ENCODE data around the gene GTPBP3. TPM values are rescaled to one million over a fixed set of nuclear protein-coding genes. Genes with fewer than 3 reads are reported as not detected.

Gene GTPBP3
- total and polyA plus RNA-seq, 2 of the 13 experiments (the other 11 are each of a cell fraction or from before 2014, with no cell fraction given): 17.5 to 30.0 TPM

DNA sequence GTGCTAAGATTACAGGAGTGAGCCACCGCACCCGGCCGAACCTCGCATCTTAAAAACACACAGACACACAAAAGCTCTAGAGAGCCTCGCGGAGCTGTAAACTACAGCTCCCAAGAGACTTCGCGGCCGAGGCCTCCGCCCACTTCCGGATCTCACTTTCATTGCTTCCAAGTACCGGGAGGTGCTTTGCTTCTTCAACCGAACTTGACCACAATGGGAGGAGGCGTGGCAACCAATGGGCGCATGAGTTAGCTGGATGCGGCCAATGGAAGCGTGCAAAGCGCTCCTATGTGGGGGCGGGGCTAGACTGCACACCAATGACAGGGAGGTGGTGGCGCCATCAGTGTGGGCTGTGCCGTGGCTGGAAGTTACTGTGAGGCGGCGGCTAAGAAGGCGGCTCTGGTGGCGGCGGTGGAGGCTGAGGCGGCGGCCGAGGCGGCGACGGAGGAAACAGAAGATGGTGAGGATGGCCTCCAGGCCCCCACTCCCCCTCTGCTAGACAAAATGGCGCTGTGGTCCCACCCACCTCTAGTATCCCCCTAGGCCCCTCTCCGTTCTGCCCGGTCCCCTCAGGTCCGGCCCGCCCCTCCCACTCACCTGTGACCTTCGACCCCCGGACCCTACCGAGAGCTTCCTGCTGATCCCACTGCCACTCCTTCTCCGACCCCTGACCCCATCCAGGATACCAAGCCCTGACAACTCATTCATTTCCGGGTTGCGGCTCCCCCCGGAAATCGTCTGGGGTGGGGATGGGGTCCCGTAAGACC lies 28.0 kb upstream of the GTPBP3 start, which contains the start of gene DDA1 (continued):
- TF ChIP-seq, protein P1, sequence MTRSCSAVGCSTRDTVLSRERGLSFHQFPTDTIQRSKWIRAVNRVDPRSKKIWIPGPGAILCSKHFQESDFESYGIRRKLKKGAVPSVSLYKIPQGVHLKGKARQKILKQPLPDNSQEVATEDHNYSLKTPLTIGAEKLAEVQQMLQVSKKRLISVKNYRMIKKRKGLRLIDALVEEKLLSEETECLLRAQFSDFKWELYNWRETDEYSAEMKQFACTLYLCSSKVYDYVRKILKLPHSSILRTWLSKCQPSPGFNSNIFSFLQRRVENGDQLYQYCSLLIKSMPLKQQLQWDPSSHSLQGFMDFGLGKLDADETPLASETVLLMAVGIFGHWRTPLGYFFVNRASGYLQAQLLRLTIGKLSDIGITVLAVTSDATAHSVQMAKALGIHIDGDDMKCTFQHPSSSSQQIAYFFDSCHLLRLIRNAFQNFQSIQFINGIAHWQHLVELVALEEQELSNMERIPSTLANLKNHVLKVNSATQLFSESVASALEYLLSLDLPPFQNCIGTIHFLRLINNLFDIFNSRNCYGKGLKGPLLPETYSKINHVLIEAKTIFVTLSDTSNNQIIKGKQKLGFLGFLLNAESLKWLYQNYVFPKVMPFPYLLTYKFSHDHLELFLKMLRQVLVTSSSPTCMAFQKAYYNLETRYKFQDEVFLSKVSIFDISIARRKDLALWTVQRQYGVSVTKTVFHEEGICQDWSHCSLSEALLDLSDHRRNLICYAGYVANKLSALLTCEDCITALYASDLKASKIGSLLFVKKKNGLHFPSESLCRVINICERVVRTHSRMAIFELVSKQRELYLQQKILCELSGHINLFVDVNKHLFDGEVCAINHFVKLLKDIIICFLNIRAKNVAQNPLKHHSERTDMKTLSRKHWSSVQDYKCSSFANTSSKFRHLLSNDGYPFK (CRISPR knock-in tag; IDR thresholded peaks at IDR 0.05; ENCODE audit: borderline replicate concordance): peak; percentile 70; the same call in 1 of the 2 replicates
- TF ChIP-seq NFE2L1 (CRISPR knock-in tag; IDR thresholded peaks at IDR 0.05; ENCODE audit: borderline replicate concordance): no peak
- no peak for TF ChIP-seq ZNF501 (CRISPR knock-in tag; IDR thresholded peaks at IDR 0.05)
- no peak; the same call in 1 of the 2 replicates for TF ChIP-seq ZGPAT (CRISPR knock-in tag; IDR thresholded peaks at IDR 0.05)
- 0 out of 2 replicates have a peak, but pooled peaks have one; percentile 2 for TF ChIP-seq HDAC1 (CRISPR knock-in tag; IDR thresholded peaks at IDR 0.05)
- peak; percentile 68; the same call in 1 of the 2 replicates for TF ChIP-seq ZNF790 (CRISPR knock-in tag; IDR thresholded peaks at IDR 0.05; ENCODE audit: borderline replicate concordance)
- TF ChIP-seq ZNF264 (CRISPR knock-in tag; IDR thresholded peaks at IDR 0.05): no peak
- peak; percentile 64 for TF ChIP-seq POGZ (CRISPR knock-in tag; IDR thresholded peaks at IDR 0.05)
- no peak for TF ChIP-seq ZNF83 (CRISPR knock-in tag; IDR thresholded peaks at IDR 0.05; ENCODE audit: borderline replicate concordance)
- TF ChIP-seq XRCC5 (optimal IDR thresholded peaks at IDR 0.05; ENCODE audit: low read length): peak; percentile 65
- no peak for TF ChIP-seq KLF9 (CRISPR knock-in tag; IDR thresholded peaks at IDR 0.05; ENCODE audit: low read depth)
- TF ChIP-seq TARDBP (CRISPR knock-in tag; IDR thresholded peaks at IDR 0.05): peak; percentile 64
- TF ChIP-seq ZNF629 (CRISPR knock-in tag; conservative IDR thresholded peaks at IDR 0.05): no peak
- TF ChIP-seq HBP1 (CRISPR knock-in tag; IDR thresholded peaks at IDR 0.05; ENCODE audit: low read depth): peak; percentile 27; the same call in 1 of the 2 replicates
- no peak for TF ChIP-seq HMGA1 (CRISPR knock-in tag; conservative IDR thresholded peaks at IDR 0.05)
- TF ChIP-seq ATF1 (CRISPR knock-in tag; IDR thresholded peaks at IDR 0.05): peak; percentile 59; the same call in 1 of the 2 replicates
- no peak for TF ChIP-seq ZNF232 (CRISPR knock-in tag; IDR thresholded peaks at IDR 0.05; ENCODE audit: borderline replicate concordance)
- 0 out of 2 replicates have a peak, but pooled peaks have one; percentile 30 for TF ChIP-seq MZF1 (CRISPR knock-in tag; IDR thresholded peaks at IDR 0.05; ENCODE audit: borderline replicate concordance)
- no peak for TF ChIP-seq ZNF280B (CRISPR knock-in tag; IDR thresholded peaks at IDR 0.05; ENCODE audit: borderline replicate concordance)
- no peak; the same call in 1 of the 2 replicates for TF ChIP-seq ZNF230 (CRISPR knock-in tag; IDR thresholded peaks at IDR 0.05)
